Prostate gland (tissue), 2 donors: Measurements from ENCODE around the gene BACH1.

Experiments used
- POLR2A ChIP-seq: fragments of 450-650 bp; IDR thresholded peaks from one replicate; pipeline ENCODE4 v1.6.1; 2016; ENCODE audit warnings: antibody characterized with exemption, mild to moderate bottlenecking
- TF ChIP-seq, protein P1 (sequence below), 4 experiments: fragments of 200-600 bp in 2 of 4; fragments of 450-650 bp in 2 of 4; sonication (generic) in 2 of 4; IDR thresholded peaks; 1 replicate in 3 of 4; 2 replicates in 1 of 4; pipeline ENCODE4 v1.5.1; 2016 to 2019; ENCODE audit warnings: antibody characterized with exemption in 4 of 4, mild to moderate bottlenecking in 2 of 4, moderate library complexity in 2 of 4

DNA sequence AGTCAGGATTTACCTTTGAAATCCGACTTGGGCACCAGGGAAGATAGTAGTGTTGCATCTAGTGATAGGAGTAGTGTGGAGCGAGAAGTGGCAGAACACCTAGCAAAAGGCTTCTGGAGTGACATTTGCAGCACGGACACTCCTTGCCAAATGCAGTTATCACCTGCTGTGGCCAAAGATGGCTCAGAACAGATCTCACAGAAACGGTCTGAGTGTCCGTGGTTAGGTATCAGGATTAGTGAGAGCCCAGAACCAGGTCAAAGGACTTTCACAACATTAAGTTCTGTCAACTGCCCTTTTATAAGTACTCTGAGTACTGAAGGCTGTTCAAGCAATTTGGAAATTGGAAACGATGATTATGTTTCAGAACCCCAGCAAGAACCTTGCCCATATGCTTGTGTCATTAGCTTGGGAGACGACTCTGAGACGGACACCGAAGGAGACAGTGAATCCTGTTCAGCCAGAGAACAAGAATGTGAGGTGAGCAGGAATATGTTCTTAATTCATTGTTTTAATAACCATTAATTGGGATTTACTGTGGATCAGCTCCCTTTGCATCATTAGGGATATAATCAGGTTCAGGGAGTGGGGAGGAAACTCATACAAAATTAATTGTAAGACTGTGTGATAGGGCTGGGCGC, 28.3 kb downstream of the BACH1 start:
- TF ChIP-seq, protein P1, sequence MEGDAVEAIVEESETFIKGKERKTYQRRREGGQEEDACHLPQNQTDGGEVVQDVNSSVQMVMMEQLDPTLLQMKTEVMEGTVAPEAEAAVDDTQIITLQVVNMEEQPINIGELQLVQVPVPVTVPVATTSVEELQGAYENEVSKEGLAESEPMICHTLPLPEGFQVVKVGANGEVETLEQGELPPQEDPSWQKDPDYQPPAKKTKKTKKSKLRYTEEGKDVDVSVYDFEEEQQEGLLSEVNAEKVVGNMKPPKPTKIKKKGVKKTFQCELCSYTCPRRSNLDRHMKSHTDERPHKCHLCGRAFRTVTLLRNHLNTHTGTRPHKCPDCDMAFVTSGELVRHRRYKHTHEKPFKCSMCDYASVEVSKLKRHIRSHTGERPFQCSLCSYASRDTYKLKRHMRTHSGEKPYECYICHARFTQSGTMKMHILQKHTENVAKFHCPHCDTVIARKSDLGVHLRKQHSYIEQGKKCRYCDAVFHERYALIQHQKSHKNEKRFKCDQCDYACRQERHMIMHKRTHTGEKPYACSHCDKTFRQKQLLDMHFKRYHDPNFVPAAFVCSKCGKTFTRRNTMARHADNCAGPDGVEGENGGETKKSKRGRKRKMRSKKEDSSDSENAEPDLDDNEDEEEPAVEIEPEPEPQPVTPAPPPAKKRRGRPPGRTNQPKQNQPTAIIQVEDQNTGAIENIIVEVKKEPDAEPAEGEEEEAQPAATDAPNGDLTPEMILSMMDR (IDR thresholded peaks at IDR 0.05): no peak
- no peak for TF ChIP-seq POLR2A
